Measurements from ENCODE around the gene GOLGA8B. TPM values are rescaled to one million over a fixed set of nuclear protein-coding genes. Genes with fewer than 3 reads are reported as not detected.

The GOLGA8B gene
- total and polyA plus RNA-seq, 2 of the 8 experiments (the other 6 are each of a cell fraction or from before 2014, with no cell fraction given), result 14.1 to 23.3 TPM

GRCh38 chr15:34619151-34619550, 35.7 kb upstream of the GOLGA8B start:
- POLR2A ChIA-PET (ENCODE audit: partially characterized antibody), result no interaction called here

More at GRCh38 chr15:34619151-34619550, 35.7 kb upstream of the GOLGA8B start:
- no peak overlapping the region for H4K91ac ChIP-seq (replicated peaks; ENCODE audit: insufficient read length, low read length)
- H4K5ac ChIP-seq (ENCODE audit: insufficient read length, low read depth, low read length), result no peak overlapping the region
- WGBS, 2 experiments (ENCODE audit: extremely low coverage in 1 of 2, insufficient coverage in 1 of 2, insufficient read length in 1 of 2, insufficient replicate concordance in 2 of 2, low coverage in 1 of 2, low lambda C conversion rate in 2 of 2, missing lambda C conversion rate in 1 of 2), result 95% methylated on average over 5 of the region's 7 CpGs; no CpG with 5 or more reads in 1 of the 2 experiments
- H3K27me3 ChIP-seq (replicated peaks in 1 of 4; ENCODE audit: control insufficient read depth in 3 of 4, extremely low read depth in 1 of 4, insufficient read depth in 3 of 4, low read length in 3 of 4), result no peaks in the 10 kb centered on the region
- H2AFZ ChIP-seq (ENCODE audit: low read length), result no peak overlapping the region
- H3K56ac ChIP-seq (replicated peaks; ENCODE audit: insufficient read length, low read depth, low read length), result no peak overlapping the region
- H3K4me2 ChIP-seq (ENCODE audit: insufficient read depth in 1 of 2, low read depth in 2 of 2, low read length in 2 of 2), result no peak overlapping the region
- no peaks in the 10 kb centered on the region for H3K4me1 ChIP-seq (replicated peaks in 1 of 4; ENCODE audit: control insufficient read depth in 3 of 4, insufficient read depth in 4 of 4, low read length in 3 of 4)
- H3K27ac ChIP-seq (ENCODE audit: low read depth, low read length), result no peak overlapping the region
- no peaks in the 10 kb centered on the region for H3K79me2 ChIP-seq (ENCODE audit: control insufficient read depth in 1 of 2, insufficient read depth in 2 of 2, low read length in 2 of 2)
- H3K18ac ChIP-seq (ENCODE audit: extremely low read depth, low read length), result no peak overlapping the region
- H3K4me3 ChIP-seq (ENCODE audit: extremely low read depth in 1 of 4, insufficient read depth in 2 of 4, low read depth in 3 of 4, low read length in 4 of 4), result no peak overlapping the region
- H3K23me2 ChIP-seq (ENCODE audit: low read depth, low read length), result no peaks in the 10 kb centered on the region
- no peak overlapping the region for H3K9ac ChIP-seq (replicated peaks in 1 of 4; ENCODE audit: extremely low read depth in 1 of 4, low read depth in 3 of 4, low read length in 3 of 4)
- FAIRE-seq (no peak), DNase-seq (ENCODE audit: low read depth in 1 of 2, low spot score in 2 of 2) (no peak)
- no peak overlapping the region for H2BK5ac ChIP-seq (ENCODE audit: low read depth, low read length)
- H2BK15ac ChIP-seq (ENCODE audit: low read length), result no peak overlapping the region
- H2BK120ac ChIP-seq (replicated peaks; ENCODE audit: low read depth, low read length), result no peak overlapping the region
- H3K4ac ChIP-seq (replicated peaks; ENCODE audit: insufficient read length, low read depth, low read length), result no peak overlapping the region
- no peaks in the 10 kb centered on the region for H4K20me1 ChIP-seq (replicated peaks in 1 of 2; ENCODE audit: control insufficient read depth in 1 of 2, insufficient read depth in 2 of 2, low read length in 2 of 2)
- H2BK20ac ChIP-seq (ENCODE audit: low read length), result no peak overlapping the region
- CTCF ChIA-PET (ENCODE audit: partially characterized antibody), result interaction anchor here (0.9 to 1.8 kb wide), 2 partner anchors 9 to 31 kb away, joined by 3 to 6 read pairs; no protein-coding TSS in a partner anchor
- no peak overlapping the region for H4K8ac ChIP-seq (ENCODE audit: extremely low read depth, insufficient read depth, low read length)
- no peak overlapping the region for H2BK12ac ChIP-seq (ENCODE audit: low read depth, low read length)
- no peaks in the 10 kb centered on the region for H3K9me3 ChIP-seq (ENCODE audit: insufficient read depth in 2 of 2, low read depth in 1 of 2, low read length in 1 of 2)
- H3K36me3 ChIP-seq (ENCODE audit: control insufficient read depth in 2 of 4, insufficient read depth in 4 of 4, low read length in 3 of 4), result no peaks in the 10 kb centered on the region
- H3K14ac ChIP-seq (ENCODE audit: insufficient read length), result no peak overlapping the region
- no peak overlapping the region for H2AK5ac ChIP-seq (ENCODE audit: low read depth, low read length)
- no peak for TF ChIP-seq ZNF274 (IDR thresholded peaks at IDR 0.05; ENCODE audit: borderline replicate concordance, extremely low read depth, low read length)
- TF ChIP-seq KDM5A (IDR thresholded peaks at IDR 0.05; ENCODE audit: low read length), result no peak
- TF ChIP-seq SIX5 (IDR thresholded peaks at IDR 0.05; ENCODE audit: low read depth, low read length), result no peak
- TF ChIP-seq GABPA (IDR thresholded peaks at IDR 0.05; ENCODE audit: borderline replicate concordance, insufficient read depth, low read length), result no peak
- TF ChIP-seq, protein P1, sequence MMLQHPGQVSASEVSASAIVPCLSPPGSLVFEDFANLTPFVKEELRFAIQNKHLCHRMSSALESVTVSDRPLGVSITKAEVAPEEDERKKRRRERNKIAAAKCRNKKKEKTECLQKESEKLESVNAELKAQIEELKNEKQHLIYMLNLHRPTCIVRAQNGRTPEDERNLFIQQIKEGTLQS (IDR thresholded peaks at IDR 0.05; ENCODE audit: insufficient read depth, low read depth, low read length), result no peak
- TF ChIP-seq TEAD4 (IDR thresholded peaks at IDR 0.05; ENCODE audit: low read depth, low read length), result no peak
- no peak for TF ChIP-seq CHD2 (IDR thresholded peaks at IDR 0.05; ENCODE audit: low read length)
- no peak for TF ChIP-seq SAP30 (IDR thresholded peaks at IDR 0.05; ENCODE audit: insufficient read depth, insufficient replicate concordance, low read length)
- no peak for TF ChIP-seq EP300 (IDR thresholded peaks at IDR 0.05; ENCODE audit: borderline replicate concordance in 1 of 2, low read depth in 2 of 2, low read length in 2 of 2)
- TF ChIP-seq RNF2 (IDR thresholded peaks at IDR 0.05; ENCODE audit: borderline replicate concordance, low read depth, low read length, missing control alignments, poor library complexity, severe bottlenecking), result no peak
- TF ChIP-seq CBX5 (IDR thresholded peaks at IDR 0.05; ENCODE audit: low read depth, low read length), result no peak
- no peak for TF ChIP-seq RXRA (IDR thresholded peaks at IDR 0.05; ENCODE audit: insufficient read depth, low read depth, low read length)
- TF ChIP-seq CBX8 (IDR thresholded peaks at IDR 0.05; ENCODE audit: borderline replicate concordance, low read depth, low read length), result no peak
- no peak overlapping the region for H3K23ac ChIP-seq (ENCODE audit: insufficient read length)
- no peaks in the 10 kb centered on the region for H3K79me1 ChIP-seq (ENCODE audit: low read depth, low read length)
